Measurements from ENCODE around the gene CBX5.
"Not testable (repeated sequence)": the region's sequence is repeated elsewhere in the genome, so short reads cannot be mapped to it uniquely, and the experiment has no call there.

Gene CBX5

GRCh38 chr12:54195737-54196347, 84.1 kb downstream of the CBX5 start:
- DNase-seq = no peak

DNA sequence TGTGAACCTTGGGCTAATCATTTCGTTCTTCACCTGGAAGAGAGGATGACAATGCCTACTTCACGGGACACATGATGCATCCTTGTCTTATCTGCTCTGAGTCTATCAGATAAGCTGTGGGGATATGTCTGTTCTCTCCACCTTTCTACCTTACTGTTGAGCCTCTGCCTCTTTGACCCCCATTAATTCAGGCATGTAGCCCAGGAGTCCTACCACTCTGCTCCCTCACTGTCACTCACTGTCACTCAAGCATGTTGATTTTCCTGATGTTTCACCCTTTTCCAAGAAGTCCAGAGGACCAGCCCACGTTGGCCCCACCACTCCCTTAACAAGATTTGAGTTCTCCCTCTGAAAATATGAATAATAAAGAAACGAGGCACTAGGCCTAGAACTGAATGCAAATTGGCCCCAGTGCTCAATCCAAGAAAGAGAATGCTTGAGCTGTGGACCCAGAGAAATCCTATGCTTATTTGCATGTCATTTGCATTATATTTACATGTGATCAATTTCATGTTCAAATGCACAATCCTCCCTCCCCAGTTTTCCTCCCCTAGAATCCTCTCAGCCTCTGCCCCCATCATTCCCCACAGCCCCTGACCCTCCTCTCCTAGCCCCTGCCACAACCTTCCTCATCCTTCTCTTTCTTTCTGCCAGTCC, 84.7 kb downstream of the CBX5 start:
- DNase-seq = no peak

DNA sequence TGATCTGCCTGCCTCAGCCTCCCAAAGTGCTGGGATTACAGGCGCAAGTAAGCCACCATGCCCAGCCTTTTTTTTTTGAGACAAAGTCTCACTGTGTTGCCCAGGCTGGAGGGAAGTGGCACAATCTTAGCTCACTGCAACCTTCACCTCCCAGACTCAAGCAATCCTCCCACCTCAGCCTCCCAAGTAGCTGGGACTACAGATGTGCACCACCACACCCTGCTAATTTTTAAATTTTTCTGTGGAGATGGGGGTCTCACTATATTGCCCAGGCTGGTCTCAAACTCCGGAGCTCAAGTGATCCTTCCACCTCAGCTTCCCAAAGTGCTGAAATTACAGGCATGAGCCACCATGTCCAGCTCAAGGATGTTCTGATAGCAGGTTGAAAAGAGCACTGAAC, 85.3 kb downstream of the CBX5 start:
- not testable (repeated sequence) for DNase-seq

- no peak for DNase-seq
Measured at GRCh38 chr12:54193434-54193833, 86.5 kb downstream of the CBX5 start.

- DNase-seq = peak; percentile 58
Measured at GRCh38 chr12:54191550-54192022, 88.3 kb downstream of the CBX5 start.

- DNase-seq = no peak
Measured at GRCh38 chr12:54191126-54191525, 88.8 kb downstream of the CBX5 start.

DNA sequence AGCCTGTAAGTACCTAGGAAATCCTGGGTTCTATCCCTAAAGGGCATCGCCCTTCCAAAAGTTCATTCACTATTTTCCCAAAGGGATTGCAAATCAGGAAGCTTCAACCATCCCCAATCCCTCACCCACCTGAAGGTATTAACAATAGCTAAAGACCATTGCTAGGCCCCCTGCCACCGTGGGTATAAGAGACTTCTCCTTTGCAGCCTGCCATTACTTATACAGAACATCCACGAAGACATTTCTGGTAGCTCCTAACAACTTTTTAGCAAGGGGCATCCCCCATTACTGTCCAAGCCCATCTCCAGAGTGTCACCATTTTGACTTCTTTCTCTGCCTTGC, 90.8 kb downstream of the CBX5 start:
- no peak for DNase-seq

DNA sequence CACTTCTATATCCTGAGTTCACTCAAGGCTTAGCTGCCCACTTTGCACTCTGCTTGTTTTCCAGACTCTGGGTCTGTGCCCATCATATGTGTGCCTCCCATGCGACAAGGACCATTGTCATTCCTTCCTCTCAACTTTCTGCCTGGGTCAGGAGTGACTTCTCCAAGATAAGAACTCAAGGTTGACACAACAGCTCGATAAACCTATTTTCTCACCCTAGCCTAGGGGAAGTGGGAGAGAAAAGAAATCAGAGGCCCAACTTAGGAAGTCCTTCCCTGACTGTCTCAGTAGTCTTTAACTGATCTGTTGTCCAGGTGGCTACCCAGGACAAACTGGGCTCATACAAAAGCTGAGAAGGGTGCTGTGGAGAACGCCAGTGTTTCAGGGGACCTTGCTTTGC, 92.8 kb downstream of the CBX5 start:
- DNase-seq = no peak

- DNase-seq = no peak
Measured at GRCh38 chr12:54185919-54186318, 94.0 kb downstream of the CBX5 start.

GRCh38 chr12:54185297-54185696, 94.6 kb downstream of the CBX5 start:
- not testable (repeated sequence) for DNase-seq

GRCh38 chr12:54184024-54184805, 95.7 kb downstream of the CBX5 start:
- no peak for DNase-seq

GRCh38 chr12:54182981-54183380, 96.9 kb downstream of the CBX5 start:
- DNase-seq = no peak

- no peak for DNase-seq
Measured at GRCh38 chr12:54182086-54182485, 97.8 kb downstream of the CBX5 start.
